ENCODE measurements around the gene RNF141. TPM values are rescaled to one million over a fixed set of nuclear protein-coding genes. Genes with fewer than 3 reads are reported as not detected.

The RNF141 gene
- polyA plus RNA-seq, 2 donors: 19.6 to 32.6 TPM

- 61 to 75% methylated on average over 18 of the region's 18 CpGs for WGBS, 2 donors
- Histone ChIP-seq H3K4me1 (ENCODE audit: control insufficient read depth in 2 of 2, insufficient read depth in 2 of 2, low read length in 1 of 2) (peaks cover 6 to 25% of the 10 kb centered on the region in 2 donors), H3K27ac (ENCODE audit: low read depth in 2 of 2, low read length in 1 of 2) (peak overlapping the region in 1 of 2 donors; percentile 79), H3K4me3 (ENCODE audit: low read depth in 1 of 2, low read length in 2 of 2) (no peak overlapping the region), H3K36me3 (ENCODE audit: control insufficient read depth in 2 of 2, insufficient read depth in 2 of 2, low read length in 1 of 2) (peaks cover 0 to 32% of the 10 kb centered on the region in 2 donors), H3K9me3 (ENCODE audit: control insufficient read depth in 2 of 2, insufficient read depth in 1 of 2, low read depth in 1 of 2, low read length in 1 of 2) (peaks cover 0 to 4% of the 10 kb centered on the region in 2 donors), H3K27me3 (ENCODE audit: control insufficient read depth in 1 of 2, insufficient read depth in 2 of 2, low read length in 2 of 2) (no peaks in the 10 kb centered on the region)
These were observed 43.5 kb downstream of the RNF141 start for GRCh38 chr11:10497371-10498021.

- Histone ChIP-seq H3K4me3 (ENCODE audit: low read depth in 1 of 2, low read length in 2 of 2) (no peak overlapping the region), H3K27me3 (ENCODE audit: control insufficient read depth in 1 of 2, insufficient read depth in 2 of 2, low read length in 2 of 2) (no peaks in the 10 kb centered on the region), H3K4me1 (ENCODE audit: control insufficient read depth in 2 of 2, insufficient read depth in 2 of 2, low read length in 1 of 2) (peaks cover 6 to 25% of the 10 kb centered on the region in 2 donors), H3K27ac (ENCODE audit: low read depth in 2 of 2, low read length in 1 of 2) (no peak overlapping the region), H3K36me3 (ENCODE audit: control insufficient read depth in 2 of 2, insufficient read depth in 2 of 2, low read length in 1 of 2) (peaks cover 0 to 33% of the 10 kb centered on the region in 2 donors), H3K9me3 (ENCODE audit: control insufficient read depth in 2 of 2, insufficient read depth in 1 of 2, low read depth in 1 of 2, low read length in 1 of 2) (peaks cover 0 to 4% of the 10 kb centered on the region in 2 donors)
- WGBS, 2 donors: 88 to 91% methylated on average over 4 of the region's 4 CpGs
These were observed 44.6 kb downstream of the RNF141 start for GRCh38 chr11:10496296-10496936.

GRCh38 chr11:10495464-10495786, 45.6 kb downstream of the RNF141 start:
- 80 to 88% methylated on average over 8 of the region's 8 CpGs for WGBS, 2 donors
- H3K36me3 ChIP-seq (ENCODE audit: control insufficient read depth in 2 of 2, insufficient read depth in 2 of 2, low read length in 1 of 2): peaks cover 0 to 32% of the 10 kb centered on the region in 2 donors
- no peak overlapping the region for H3K27ac ChIP-seq (ENCODE audit: low read depth in 2 of 2, low read length in 1 of 2)

GRCh38 chr11:10494636-10495463, 46.1 kb downstream of the RNF141 start:
- no peak overlapping the region for H3K27ac ChIP-seq (ENCODE audit: low read depth in 2 of 2, low read length in 1 of 2)
- H3K4me1 ChIP-seq (ENCODE audit: control insufficient read depth in 2 of 2, insufficient read depth in 2 of 2, low read length in 1 of 2): peaks cover 6 to 24% of the 10 kb centered on the region in 2 donors
- 94 to 95% methylated on average over 14 of the region's 14 CpGs for WGBS, 2 donors
- peaks cover 0 to 26% of the 10 kb centered on the region in 2 donors for H3K36me3 ChIP-seq (ENCODE audit: control insufficient read depth in 2 of 2, insufficient read depth in 2 of 2, low read length in 1 of 2)
- no peak overlapping the region for H3K4me3 ChIP-seq (ENCODE audit: low read depth in 1 of 2, low read length in 2 of 2)
- no peaks in the 10 kb centered on the region for H3K27me3 ChIP-seq (ENCODE audit: control insufficient read depth in 1 of 2, insufficient read depth in 2 of 2, low read length in 2 of 2)
- H3K9me3 ChIP-seq (ENCODE audit: control insufficient read depth in 2 of 2, insufficient read depth in 1 of 2, low read depth in 1 of 2, low read length in 1 of 2): no peaks in the 10 kb centered on the region

More at GRCh38 chr11:10495464-10495786, 45.6 kb downstream of the RNF141 start:
- peaks cover 9 to 28% of the 10 kb centered on the region in 2 donors for H3K4me1 ChIP-seq (ENCODE audit: control insufficient read depth in 2 of 2, insufficient read depth in 2 of 2, low read length in 1 of 2)
- no peak overlapping the region for H3K4me3 ChIP-seq (ENCODE audit: low read depth in 1 of 2, low read length in 2 of 2)
- no peaks in the 10 kb centered on the region for H3K27me3 ChIP-seq (ENCODE audit: control insufficient read depth in 1 of 2, insufficient read depth in 2 of 2, low read length in 2 of 2)
- peaks cover 0 to 4% of the 10 kb centered on the region in 2 donors for H3K9me3 ChIP-seq (ENCODE audit: control insufficient read depth in 2 of 2, insufficient read depth in 1 of 2, low read depth in 1 of 2, low read length in 1 of 2)

GRCh38 chr11:10493041-10493663, 47.8 kb downstream of the RNF141 start:
- Histone ChIP-seq H3K4me1 (ENCODE audit: control insufficient read depth in 2 of 2, insufficient read depth in 2 of 2, low read length in 1 of 2) (peaks cover 3 to 23% of the 10 kb centered on the region in 2 donors), H3K4me3 (ENCODE audit: low read depth in 1 of 2, low read length in 2 of 2) (no peak overlapping the region), H3K27ac (ENCODE audit: low read depth in 2 of 2, low read length in 1 of 2) (no peak overlapping the region), H3K36me3 (ENCODE audit: control insufficient read depth in 2 of 2, insufficient read depth in 2 of 2, low read length in 1 of 2) (peaks cover 0 to 20% of the 10 kb centered on the region in 2 donors), H3K9me3 (ENCODE audit: control insufficient read depth in 2 of 2, insufficient read depth in 1 of 2, low read depth in 1 of 2, low read length in 1 of 2) (no peaks in the 10 kb centered on the region), H3K27me3 (ENCODE audit: control insufficient read depth in 1 of 2, insufficient read depth in 2 of 2, low read length in 2 of 2) (no peaks in the 10 kb centered on the region)
- WGBS, 2 donors: 94 to 97% methylated on average over 18 of the region's 18 CpGs

GRCh38 chr11:10492084-10492483, 48.9 kb downstream of the RNF141 start:
- WGBS, 2 donors: 94 to 95% methylated on average over 2 of the region's 2 CpGs
- Histone ChIP-seq H3K27ac (ENCODE audit: low read depth in 2 of 2, low read length in 1 of 2) (no peak overlapping the region), H3K27me3 (ENCODE audit: control insufficient read depth in 1 of 2, insufficient read depth in 2 of 2, low read length in 2 of 2) (no peaks in the 10 kb centered on the region), H3K4me3 (ENCODE audit: low read depth in 1 of 2, low read length in 2 of 2) (no peak overlapping the region), H3K4me1 (ENCODE audit: control insufficient read depth in 2 of 2, insufficient read depth in 2 of 2, low read length in 1 of 2) (peaks cover 3 to 21% of the 10 kb centered on the region in 2 donors), H3K36me3 (ENCODE audit: control insufficient read depth in 2 of 2, insufficient read depth in 2 of 2, low read length in 1 of 2) (peaks cover 0 to 22% of the 10 kb centered on the region in 2 donors), H3K9me3 (ENCODE audit: control insufficient read depth in 2 of 2, insufficient read depth in 1 of 2, low read depth in 1 of 2, low read length in 1 of 2) (no peaks in the 10 kb centered on the region)

GRCh38 chr11:10490398-10491241, 50.4 kb downstream of the RNF141 start:
- H3K9me3 ChIP-seq (ENCODE audit: control insufficient read depth in 2 of 2, insufficient read depth in 1 of 2, low read depth in 1 of 2, low read length in 1 of 2): no peaks in the 10 kb centered on the region
- peak overlapping the region; percentile 67 to 84 for H3K27ac ChIP-seq (ENCODE audit: low read depth in 2 of 2, low read length in 1 of 2)
- H3K36me3 ChIP-seq (ENCODE audit: control insufficient read depth in 2 of 2, insufficient read depth in 2 of 2, low read length in 1 of 2): peaks cover 0 to 19% of the 10 kb centered on the region in 2 donors
- no peaks in the 10 kb centered on the region for H3K27me3 ChIP-seq (ENCODE audit: control insufficient read depth in 1 of 2, insufficient read depth in 2 of 2, low read length in 2 of 2)
- peaks cover 3 to 21% of the 10 kb centered on the region in 2 donors for H3K4me1 ChIP-seq (ENCODE audit: control insufficient read depth in 2 of 2, insufficient read depth in 2 of 2, low read length in 1 of 2)
- WGBS, 2 donors: 69 to 72% methylated on average over 13 of the region's 13 CpGs
- no peak overlapping the region for H3K4me3 ChIP-seq (ENCODE audit: low read depth in 1 of 2, low read length in 2 of 2)

- Histone ChIP-seq H3K27me3 (ENCODE audit: control insufficient read depth in 1 of 2, insufficient read depth in 2 of 2, low read length in 2 of 2) (no peaks in the 10 kb centered on the region), H3K4me1 (ENCODE audit: control insufficient read depth in 2 of 2, insufficient read depth in 2 of 2, low read length in 1 of 2) (peaks cover 3 to 19% of the 10 kb centered on the region in 2 donors), H3K27ac (ENCODE audit: low read depth in 2 of 2, low read length in 1 of 2) (peak overlapping the region; percentile 84 to 97), H3K4me3 (ENCODE audit: low read depth in 1 of 2, low read length in 2 of 2) (no peak overlapping the region), H3K9me3 (ENCODE audit: control insufficient read depth in 2 of 2, insufficient read depth in 1 of 2, low read depth in 1 of 2, low read length in 1 of 2) (no peaks in the 10 kb centered on the region), H3K36me3 (ENCODE audit: control insufficient read depth in 2 of 2, insufficient read depth in 2 of 2, low read length in 1 of 2) (peaks cover 0 to 16% of the 10 kb centered on the region in 2 donors)
- WGBS, 2 donors: 71 to 80% methylated on average over 5 of the region's 5 CpGs
These were observed 51.0 kb downstream of the RNF141 start for GRCh38 chr11:10490032-10490397.

Measured in esophagus (tissue), 2 donors.